ENCODE results near the gene PCDHGB5.

- TF ChIP-seq, protein P1, sequence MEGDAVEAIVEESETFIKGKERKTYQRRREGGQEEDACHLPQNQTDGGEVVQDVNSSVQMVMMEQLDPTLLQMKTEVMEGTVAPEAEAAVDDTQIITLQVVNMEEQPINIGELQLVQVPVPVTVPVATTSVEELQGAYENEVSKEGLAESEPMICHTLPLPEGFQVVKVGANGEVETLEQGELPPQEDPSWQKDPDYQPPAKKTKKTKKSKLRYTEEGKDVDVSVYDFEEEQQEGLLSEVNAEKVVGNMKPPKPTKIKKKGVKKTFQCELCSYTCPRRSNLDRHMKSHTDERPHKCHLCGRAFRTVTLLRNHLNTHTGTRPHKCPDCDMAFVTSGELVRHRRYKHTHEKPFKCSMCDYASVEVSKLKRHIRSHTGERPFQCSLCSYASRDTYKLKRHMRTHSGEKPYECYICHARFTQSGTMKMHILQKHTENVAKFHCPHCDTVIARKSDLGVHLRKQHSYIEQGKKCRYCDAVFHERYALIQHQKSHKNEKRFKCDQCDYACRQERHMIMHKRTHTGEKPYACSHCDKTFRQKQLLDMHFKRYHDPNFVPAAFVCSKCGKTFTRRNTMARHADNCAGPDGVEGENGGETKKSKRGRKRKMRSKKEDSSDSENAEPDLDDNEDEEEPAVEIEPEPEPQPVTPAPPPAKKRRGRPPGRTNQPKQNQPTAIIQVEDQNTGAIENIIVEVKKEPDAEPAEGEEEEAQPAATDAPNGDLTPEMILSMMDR (IDR thresholded peaks at IDR 0.05) = no peak
- TF ChIP-seq POLR2A (IDR thresholded peaks at IDR 0.05) = no peak
These were observed 41.8 kb downstream of the PCDHGB5 start for GRCh38 chr5:141439411-141440141.
